Esophagus (tissue), 2 donors: ENCODE measurements around the gene DHRS11. TPM values are rescaled to one million over a fixed set of nuclear protein-coding genes. Genes with fewer than 3 reads are reported as not detected.
"Not testable (repeated sequence)": the region's sequence is repeated elsewhere in the genome, so short reads cannot be mapped to it uniquely, and the experiment has no call there.

Source experiments
- H3K27ac ChIP-seq, 2 donors: one replicate each; pipeline ENCODE4 v1.5.1; 2013; ENCODE audit warnings: low read depth in 2 of 2, mild to moderate bottlenecking in 2 of 2, inconsistent platforms in 1 of 2, low read length in 1 of 2, moderate library complexity in 1 of 2
- H3K27me3 ChIP-seq, 2 donors: one replicate each; pipeline ENCODE4 v1.6.1; 2013; ENCODE audit warnings: low read length in 2 of 2, control low read depth in 1 of 2, mild to moderate bottlenecking in 1 of 2; ENCODE audit not compliant: insufficient read depth in 2 of 2, control insufficient read depth in 1 of 2
- H3K36me3 ChIP-seq, 2 donors: one replicate each; pipeline ENCODE4 v1.6.1; 2013; ENCODE audit warnings: low read length in 1 of 2; ENCODE audit not compliant: control insufficient read depth in 2 of 2, insufficient read depth in 2 of 2
- H3K4me1 ChIP-seq, 2 donors: one replicate each; pipeline ENCODE4 v1.6.1; 2013; ENCODE audit warnings: low read length in 1 of 2; ENCODE audit not compliant: control insufficient read depth in 2 of 2, insufficient read depth in 2 of 2
- H3K4me3 ChIP-seq, 2 donors: one replicate each; pipeline ENCODE4 v1.5.1; 2013; ENCODE audit warnings: low read length in 2 of 2, mild to moderate bottlenecking in 2 of 2, low read depth in 1 of 2, moderate library complexity in 1 of 2
- H3K9me3 ChIP-seq, 2 donors: one replicate each; pipeline ENCODE4 v1.6.1; 2013; ENCODE audit warnings: mild to moderate bottlenecking in 2 of 2, low read depth in 1 of 2, low read length in 1 of 2, moderate library complexity in 1 of 2; ENCODE audit not compliant: control insufficient read depth in 2 of 2, insufficient read depth in 1 of 2
- WGBS, 2 donors: extraction: QIAGEN DNeasy Blood & Tissue Kit; methylation state at CpG; one replicate each; pipeline ENCODE4 v1.1.7; 2013; 5-methylcytosine and 5-hydroxymethylcytosine counted together
- polyA plus RNA-seq, 2 donors: library from polyadenylated mRNA; stranded (reverse); fragments of 200-250 nt; gene quantifications; one replicate each; pipeline ENCODE4 v1.2.3, GENCODE V29; 2013
- donor health status: healthy with polysubstance abuse.
- donor health status: Bipolar disorder and iron deficiency.

The DHRS11 gene
- polyA plus RNA-seq, 2 donors: 10.7 to 15.0 TPM

DNA sequence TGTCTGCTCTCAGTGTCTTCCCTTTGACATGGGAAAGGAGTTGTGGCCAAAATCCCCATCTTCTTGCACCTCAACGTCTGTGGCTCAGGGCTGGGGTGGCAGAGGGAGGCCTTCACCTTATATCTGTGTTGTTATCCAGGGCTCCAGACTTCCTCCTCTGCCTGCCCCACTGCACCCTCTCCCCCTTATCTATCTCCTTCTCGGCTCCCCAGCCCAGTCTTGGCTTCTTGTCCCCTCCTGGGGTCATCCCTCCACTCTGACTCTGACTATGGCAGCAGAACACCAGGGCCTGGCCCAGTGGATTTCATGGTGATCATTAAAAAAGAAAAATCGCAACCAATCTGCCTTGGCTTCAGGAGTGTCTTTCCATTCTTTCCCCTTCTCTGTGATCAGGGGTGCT lies 8.8 kb downstream of the DHRS11 start:
- no peaks in the 10 kb centered on the region for H3K27me3 ChIP-seq
- peaks cover 0 to 3% of the 10 kb centered on the region in 2 donors for H3K4me1 ChIP-seq
- H3K4me3 ChIP-seq: no peak overlapping the region
- peaks cover 0 to 1% of the 10 kb centered on the region in 2 donors for H3K36me3 ChIP-seq
- peak overlapping the region in 1 of 2 donors; percentile 91 for H3K27ac ChIP-seq
- WGBS, 2 donors: 69 to 74% methylated on average over 3 of the region's 3 CpGs
- no peaks in the 10 kb centered on the region for H3K9me3 ChIP-seq

DNA sequence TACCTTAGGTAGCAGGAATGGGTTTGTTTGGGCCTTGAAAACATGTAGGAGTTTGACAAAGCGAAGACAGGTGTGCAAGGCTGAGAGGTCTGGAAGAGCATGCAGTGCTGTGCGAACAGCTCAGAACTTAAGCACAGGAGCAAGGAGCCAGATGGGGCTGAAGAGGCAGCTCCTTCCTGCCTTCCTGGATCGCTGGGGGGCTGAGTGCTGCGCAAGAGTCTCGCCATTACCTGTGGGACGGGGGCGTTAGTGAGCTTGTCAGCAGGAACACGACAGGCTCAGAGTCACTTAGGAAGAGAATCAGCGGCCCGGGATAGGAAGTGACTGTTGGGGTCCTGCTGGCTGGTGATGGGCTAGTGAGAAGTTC lies 9.2 kb downstream of the DHRS11 start:
- Histone ChIP-seq H3K9me3 (no peaks in the 10 kb centered on the region), H3K4me3 (peak overlapping the region; percentile 73 to 93), H3K36me3 (peaks cover 0 to 1% of the 10 kb centered on the region in 2 donors), H3K4me1 (peaks cover 0 to 3% of the 10 kb centered on the region in 2 donors), H3K27me3 (no peaks in the 10 kb centered on the region), H3K27ac (peak overlapping the region; percentile 81 to 91)
- WGBS, 2 donors: 16 to 20% methylated on average over 10 of the region's 10 CpGs

DNA sequence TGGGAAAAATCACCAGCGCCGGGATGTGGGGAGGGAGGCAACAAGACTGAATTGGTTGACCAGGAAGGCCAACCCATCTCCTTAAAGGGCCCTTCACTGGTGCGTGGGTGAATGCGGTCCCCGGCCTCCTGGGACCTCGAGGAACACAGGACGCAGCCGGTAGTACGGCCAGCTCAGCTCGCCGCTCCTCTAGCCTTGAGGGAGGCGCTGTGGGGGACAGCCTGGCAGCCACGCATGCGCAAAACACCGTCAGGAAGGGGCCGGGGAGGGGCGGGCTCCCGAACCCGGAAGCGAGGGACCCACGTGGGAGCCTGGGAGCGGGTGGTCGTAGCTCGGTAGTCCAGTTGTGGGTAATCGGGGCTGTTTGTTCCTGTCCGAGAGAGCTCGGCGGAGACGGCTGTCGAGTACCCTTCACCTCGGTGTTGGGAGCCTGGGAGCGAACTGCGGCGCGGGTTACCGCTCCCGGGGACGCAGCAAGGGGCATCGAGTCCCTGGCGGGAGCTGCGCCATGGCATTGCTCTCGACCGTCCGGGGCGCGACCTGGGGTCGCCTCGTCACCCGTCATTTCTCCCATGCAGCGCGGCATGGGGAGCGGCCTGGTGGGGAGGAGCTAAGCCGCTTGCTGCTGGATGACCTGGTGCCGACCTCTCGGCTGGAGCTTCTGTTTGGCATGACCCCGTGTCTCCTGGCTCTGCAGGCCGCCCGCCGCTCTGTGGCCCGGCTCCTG lies 9.8 kb downstream of the DHRS11 start, which contains the start of gene MRM1:
Gene MRM1, plus strand, starts transcription at position 281 of the 727 bp plus-strand sequence. Its CDS starts 228 bp downstream, at position 509.
- no peaks in the 10 kb centered on the region for H3K9me3 ChIP-seq
- 0 to 1% methylated on average over 57 to 60 of the region's 60 CpGs for WGBS, 2 donors
- peaks cover 0 to 1% of the 10 kb centered on the region in 2 donors for H3K36me3 ChIP-seq
- peaks cover 0 to 3% of the 10 kb centered on the region in 2 donors for H3K4me1 ChIP-seq
- H3K4me3 ChIP-seq: peak within 1 kb of the TSS; percentile 73 to 93
- H3K27me3 ChIP-seq: no peaks in the 10 kb centered on the region
- peak within 1 kb of the TSS; percentile 81 to 91 for H3K27ac ChIP-seq

DNA sequence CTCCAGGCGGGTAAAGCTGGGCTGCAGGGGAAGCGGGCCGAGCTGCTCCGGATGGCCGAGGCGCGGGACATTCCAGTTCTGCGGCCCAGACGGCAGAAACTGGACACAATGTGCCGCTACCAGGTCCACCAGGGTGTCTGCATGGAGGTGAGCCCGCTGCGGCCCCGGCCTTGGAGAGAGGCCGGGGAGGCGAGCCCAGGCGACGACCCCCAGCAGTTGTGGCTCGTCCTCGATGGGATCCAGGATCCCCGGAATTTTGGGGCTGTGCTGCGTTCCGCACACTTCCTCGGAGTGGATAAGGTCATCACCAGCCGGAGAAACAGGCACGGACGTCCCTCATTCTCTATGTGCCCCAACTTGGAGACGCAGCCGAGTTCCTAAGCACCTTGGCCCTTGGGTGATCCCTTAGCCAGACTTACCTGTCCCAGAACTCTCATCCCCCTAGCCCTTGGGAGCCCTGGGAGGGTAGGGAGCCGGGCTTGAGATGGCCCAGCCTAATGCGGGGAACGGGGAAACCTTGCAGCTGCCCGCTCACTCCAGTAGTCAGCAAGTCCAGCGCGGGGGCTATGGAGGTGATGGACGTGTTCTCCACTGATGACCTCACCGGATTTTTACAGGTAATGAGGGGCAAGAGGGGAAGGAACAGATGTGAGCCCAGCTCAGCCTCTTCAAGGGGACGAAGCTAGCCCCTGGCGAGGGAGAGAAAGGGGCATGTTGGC lies 10.5 kb downstream of the DHRS11 start:
- 2% methylated on average over 38 of the region's 38 CpGs for WGBS, 2 donors
- Histone ChIP-seq H3K4me3 (peak overlapping the region; percentile 73 to 93), H3K9me3 (no peaks in the 10 kb centered on the region), H3K27ac (peak overlapping the region; percentile 81 to 91), H3K4me1 (peaks cover 0 to 3% of the 10 kb centered on the region in 2 donors), H3K36me3 (peaks cover 0 to 1% of the 10 kb centered on the region in 2 donors), H3K27me3 (no peaks in the 10 kb centered on the region)

DNA sequence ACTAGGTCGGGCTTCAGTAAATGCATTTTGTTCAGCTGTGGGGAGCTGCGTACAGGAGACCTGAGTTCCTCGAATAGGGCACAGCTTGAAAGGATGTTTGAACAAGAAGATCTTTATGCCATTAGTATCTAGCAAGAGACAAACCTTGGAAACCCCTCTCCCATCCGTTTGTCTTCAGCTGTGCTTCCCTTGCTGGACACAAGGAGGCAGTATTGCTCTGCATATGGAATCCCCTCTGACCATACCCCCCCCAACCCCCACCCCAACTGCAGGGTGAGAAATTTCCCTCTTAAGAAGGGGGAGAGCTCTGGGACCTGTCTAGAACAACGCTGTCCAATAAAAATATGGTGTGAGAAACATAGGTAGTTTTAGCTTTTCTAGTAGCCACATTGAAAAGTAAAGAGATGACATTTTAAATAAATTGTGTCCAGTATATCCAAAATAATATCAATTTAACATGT lies 11.3 kb downstream of the DHRS11 start:
- Histone ChIP-seq H3K27me3 (no peaks in the 10 kb centered on the region), H3K27ac (no peak overlapping the region), H3K36me3 (peaks cover 0 to 5% of the 10 kb centered on the region in 2 donors), H3K9me3 (no peaks in the 10 kb centered on the region), H3K4me3 (peak overlapping the region; percentile 73 to 93), H3K4me1 (peaks cover 0 to 3% of the 10 kb centered on the region in 2 donors)
- 9 to 11% methylated on average over 5 of the region's 5 CpGs for WGBS, 2 donors

DNA sequence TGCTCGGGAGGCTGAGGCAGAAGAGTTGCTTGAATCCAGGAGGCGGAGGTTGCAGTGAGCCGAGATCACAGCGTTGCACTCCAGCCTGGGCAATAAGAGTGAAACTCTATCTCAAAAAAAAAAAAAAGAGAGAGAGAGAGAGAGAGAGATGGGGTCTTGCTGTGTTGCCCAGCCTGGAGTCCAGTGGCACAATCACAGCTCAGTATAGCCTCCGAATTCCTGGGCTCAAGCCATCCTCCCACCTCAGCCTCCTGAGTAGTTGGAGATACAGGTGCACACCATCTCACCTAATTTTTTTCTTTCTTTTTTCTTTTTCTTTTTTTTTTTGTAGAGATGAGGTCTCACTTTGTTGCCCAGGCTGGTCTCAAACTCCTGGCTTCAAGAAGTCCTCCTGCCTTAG lies 13.3 kb downstream of the DHRS11 start:
- H3K27me3 ChIP-seq, H3K27ac ChIP-seq, H3K9me3 ChIP-seq, H3K4me3 ChIP-seq, H3K4me1 ChIP-seq, H3K36me3 ChIP-seq: not testable (repeated sequence)
- 96 to 99% methylated on average over 5 of the region's 5 CpGs for WGBS, 2 donors

DNA sequence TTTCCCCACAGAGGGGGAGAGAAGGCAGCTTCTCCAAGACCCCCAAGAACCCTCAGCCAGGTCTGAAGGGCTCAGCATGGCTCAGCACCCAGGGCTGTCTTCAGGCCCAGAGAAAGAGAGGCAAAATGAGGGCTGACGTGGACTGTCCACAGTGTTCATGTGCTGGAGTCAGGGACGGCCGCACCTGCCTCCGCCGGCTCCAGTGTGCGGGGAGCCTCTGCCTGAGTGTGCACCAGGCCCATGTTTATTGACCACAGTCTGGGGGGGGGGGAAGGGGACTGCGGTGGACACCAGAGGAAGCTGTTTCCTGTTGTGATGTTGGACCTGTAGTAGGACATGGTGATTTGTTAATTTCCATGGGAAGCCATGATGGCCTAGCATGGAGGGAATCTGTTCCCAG lies 16.6 kb downstream of the DHRS11 start:
- no peaks in the 10 kb centered on the region for H3K27me3 ChIP-seq
- no peak overlapping the region for H3K4me3 ChIP-seq
- H3K36me3 ChIP-seq: peaks cover 0 to 3% of the 10 kb centered on the region in 2 donors
- no peaks in the 10 kb centered on the region for H3K9me3 ChIP-seq
- WGBS, 2 donors: 85 to 87% methylated on average over 7 of the region's 7 CpGs
- no peak overlapping the region for H3K27ac ChIP-seq
- peaks cover 0 to 3% of the 10 kb centered on the region in 2 donors for H3K4me1 ChIP-seq

DNA sequence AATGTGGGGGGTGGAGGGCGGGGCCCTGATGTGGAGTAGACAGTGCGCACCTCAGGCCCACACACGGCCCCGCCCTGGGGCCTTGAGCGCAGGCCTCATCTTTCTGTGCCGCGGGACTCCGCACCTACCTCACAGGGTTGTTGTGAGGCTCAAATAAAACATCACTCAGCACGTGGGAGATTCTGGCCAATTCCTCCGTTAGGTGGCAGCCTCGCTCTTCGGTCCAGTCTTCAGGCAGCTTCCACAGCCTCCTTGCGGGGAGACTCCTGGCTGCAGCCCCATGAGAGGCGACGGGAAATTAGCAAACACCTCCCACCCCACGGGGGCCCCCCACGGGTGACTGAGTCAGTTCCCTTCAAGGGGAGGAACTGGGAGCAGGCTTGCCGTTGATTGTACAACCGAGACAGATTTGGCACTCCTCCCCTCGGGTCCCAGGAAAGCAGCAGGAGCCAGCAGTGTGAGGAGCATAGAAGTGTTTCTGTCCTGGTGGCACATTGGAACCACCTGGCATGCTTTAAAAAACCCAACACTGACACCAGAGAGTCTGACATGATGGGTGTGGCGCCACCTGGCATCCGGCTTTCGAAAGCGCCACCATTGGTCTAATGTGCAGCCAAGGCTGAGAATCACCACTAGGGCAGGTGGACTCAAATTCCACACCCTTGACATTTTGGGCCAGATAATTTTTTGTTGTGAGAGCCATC lies 17.3 kb downstream of the DHRS11 start:
- H3K9me3 ChIP-seq: no peaks in the 10 kb centered on the region
- H3K27ac ChIP-seq: no peak overlapping the region
- 39 to 41% methylated on average over 24 of the region's 24 CpGs for WGBS, 2 donors
- no peaks in the 10 kb centered on the region for H3K27me3 ChIP-seq
- peaks cover 0 to 3% of the 10 kb centered on the region in 2 donors for H3K4me1 ChIP-seq
- no peak overlapping the region for H3K4me3 ChIP-seq
- H3K36me3 ChIP-seq: peaks cover 0 to 3% of the 10 kb centered on the region in 2 donors

DNA sequence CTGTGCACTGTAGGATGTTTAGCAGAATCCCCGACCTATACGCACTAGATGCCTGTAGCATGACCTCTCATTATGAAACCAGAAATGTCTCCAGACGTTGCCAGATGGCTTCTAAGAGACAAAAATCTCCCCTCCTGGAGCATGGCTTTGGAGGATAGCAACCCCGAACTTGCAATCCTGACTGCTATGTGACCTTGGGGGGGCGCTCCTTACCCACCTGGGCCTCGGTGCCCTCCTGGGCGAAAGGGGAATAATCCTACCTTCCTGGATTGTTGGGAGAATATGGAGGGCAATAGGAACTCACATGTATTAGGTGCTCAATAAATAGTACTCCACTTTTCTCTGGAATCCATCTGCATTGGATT lies 17.8 kb downstream of the DHRS11 start:
- no peak overlapping the region for H3K4me3 ChIP-seq

More for the DNA sequence above, 17.8 kb downstream of the DHRS11 start:
- WGBS, 2 donors: 81 to 86% methylated on average over 7 of the region's 7 CpGs
- no peaks in the 10 kb centered on the region for H3K27me3 ChIP-seq
- no peaks in the 10 kb centered on the region for H3K9me3 ChIP-seq
- H3K27ac ChIP-seq: no peak overlapping the region
- H3K4me1 ChIP-seq: peaks cover 0 to 3% of the 10 kb centered on the region in 2 donors
- H3K36me3 ChIP-seq: peaks cover 0 to 3% of the 10 kb centered on the region in 2 donors
